ENCODE measurements around the gene GALNT16.

- no peak for TF ChIP-seq CTCF (IDR thresholded peaks at IDR 0.05; ENCODE audit: borderline replicate concordance, extremely low read depth, low read length, poor library complexity, severe bottlenecking)
- no peak for TF ChIP-seq EZH2 (IDR thresholded peaks at IDR 0.05; ENCODE audit: borderline replicate concordance, low read depth, low read length, severe bottlenecking)
Observed at GRCh38 chr14:69314327-69314726, 54.4 kb downstream of the GALNT16 start.
